Stimulated activated naive CD8-positive, alpha-beta T cell treated with anti-CD3 and anti-CD28 coated beads, Interleukin-15, Interleukin-2, amounts not matched to agents 100 ng/mL and 50 ng/mL, for 24 hours (primary cell): Measurements from ENCODE around the gene CHD9NB.
"Not testable (repeated sequence)": the region's sequence is repeated elsewhere in the genome, so short reads cannot be mapped to it uniquely, and the experiment has no call there.

Source experiments
- H3K27ac Mint-ChIP-seq: one replicate; pipeline ENCODE4 v1.8.0; 2021; ENCODE audit warnings: mild to moderate bottlenecking, mixed read lengths
- H3K27me3 Mint-ChIP-seq: one replicate; pipeline ENCODE4 v1.8.0; 2021; ENCODE audit warnings: mixed read lengths
- H3K36me3 Mint-ChIP-seq: one replicate; pipeline ENCODE4 v1.8.0; 2021; ENCODE audit warnings: low read depth, mixed read lengths
- H3K4me1 Mint-ChIP-seq: one replicate; pipeline ENCODE4 v1.8.0; 2021; ENCODE audit warnings: low read depth, mixed read lengths
- H3K4me3 Mint-ChIP-seq: one replicate; pipeline ENCODE4 v1.8.0; 2021; ENCODE audit warnings: mild to moderate bottlenecking, mixed read lengths
- H3K9me3 Mint-ChIP-seq: one replicate; pipeline ENCODE4 v1.8.0; 2021; ENCODE audit warnings: mixed read lengths

The CHD9NB gene

DNA sequence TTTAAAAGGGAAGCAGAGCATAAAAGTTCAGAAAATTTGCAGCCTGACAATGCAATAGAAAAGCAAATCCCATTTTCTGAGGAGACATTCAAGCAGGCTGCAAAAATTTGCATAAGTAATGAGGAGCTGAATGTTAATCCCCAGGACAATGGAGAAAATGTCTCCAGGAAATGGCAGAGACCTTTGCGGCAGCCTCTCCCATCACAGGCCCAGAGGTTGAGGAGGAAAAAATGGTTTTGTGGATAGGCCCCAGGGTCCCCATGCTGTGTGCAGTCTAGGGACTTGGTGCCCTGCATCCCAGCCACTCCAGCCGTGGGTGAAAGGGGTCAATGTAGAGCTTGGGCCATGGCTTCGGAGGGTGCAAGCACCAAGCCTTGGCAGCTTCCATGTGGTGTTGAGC, 21.6 kb upstream of the CHD9NB start:
- not testable (repeated sequence) for H3K27ac Mint-ChIP-seq, H3K4me3 Mint-ChIP-seq, H3K9me3 Mint-ChIP-seq, H3K27me3 Mint-ChIP-seq
- H3K36me3 Mint-ChIP-seq, result peaks cover 45% of the 10 kb centered on the region
- peaks cover 38% of the 10 kb centered on the region for H3K4me1 Mint-ChIP-seq

GRCh38 chr16:53073022-53073421, 20.3 kb upstream of the CHD9NB start:
- Mint-ChIP-seq H3K9me3 (peaks cover 4% of the 10 kb centered on the region), H3K4me3 (no peak overlapping the region), H3K36me3 (peaks cover 49% of the 10 kb centered on the region), H3K27ac (no peak overlapping the region), H3K4me1 (peaks cover 46% of the 10 kb centered on the region), H3K27me3 (no peaks in the 10 kb centered on the region)

GRCh38 chr16:53071748-53072301, 19.1 kb upstream of the CHD9NB start:
- Mint-ChIP-seq H3K27ac (no peak overlapping the region), H3K4me1 (peaks cover 53% of the 10 kb centered on the region), H3K27me3 (no peaks in the 10 kb centered on the region), H3K4me3 (no peak overlapping the region), H3K36me3 (peaks cover 47% of the 10 kb centered on the region), H3K9me3 (peaks cover 4% of the 10 kb centered on the region)

DNA sequence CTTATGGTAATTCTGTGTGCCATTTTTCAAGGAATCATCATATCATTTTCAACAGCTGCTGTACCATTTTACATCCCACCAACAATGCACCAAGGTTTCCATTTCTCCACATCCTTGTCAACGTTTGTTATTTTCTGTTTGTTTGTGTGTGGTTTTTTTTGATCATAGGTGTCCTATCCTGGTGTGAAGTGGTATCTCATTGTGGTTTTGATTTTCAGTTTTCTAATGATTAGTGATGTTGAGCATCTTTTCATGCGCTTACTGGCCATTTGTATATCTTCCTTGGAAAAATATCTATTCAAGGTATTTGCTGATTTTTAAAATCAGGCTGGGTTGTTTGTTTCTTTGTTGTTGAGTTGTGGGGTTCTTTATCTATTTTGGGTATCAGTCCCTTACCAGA, 17.1 kb upstream of the CHD9NB start:
- Mint-ChIP-seq H3K27ac (no peak overlapping the region), H3K27me3 (no peaks in the 10 kb centered on the region), H3K4me3 (no peak overlapping the region), H3K9me3 (peaks cover 4% of the 10 kb centered on the region), H3K4me1 (peaks cover 70% of the 10 kb centered on the region), H3K36me3 (peaks cover 36% of the 10 kb centered on the region)

DNA sequence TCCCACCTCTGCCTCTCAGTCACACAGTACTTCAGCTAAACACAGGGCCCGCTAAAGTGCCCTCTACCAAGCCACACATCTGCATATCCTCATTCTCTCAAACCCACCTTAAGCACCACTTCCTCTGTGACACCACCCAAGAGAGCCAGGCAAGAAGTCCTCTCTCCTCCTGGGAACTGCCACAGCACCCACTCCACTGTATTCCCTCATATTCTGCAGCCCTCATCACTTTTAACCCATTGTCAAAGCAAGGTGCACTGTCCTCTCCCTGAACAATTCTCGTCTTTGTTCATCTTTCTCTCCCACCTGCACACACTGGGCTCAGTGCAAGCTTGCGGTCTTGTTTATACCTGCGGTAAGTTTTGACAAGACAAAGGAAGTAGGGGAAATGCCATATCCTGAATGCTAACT, 15.7 kb upstream of the CHD9NB start:
- Mint-ChIP-seq H3K27ac (peak overlapping the region; percentile 9), H3K27me3 (no peaks in the 10 kb centered on the region), H3K4me3 (peak overlapping the region; percentile 29), H3K9me3 (peaks cover 4% of the 10 kb centered on the region), H3K4me1 (peaks cover 81% of the 10 kb centered on the region), H3K36me3 (peaks cover 27% of the 10 kb centered on the region)

GRCh38 chr16:53067675-53068074, 15.0 kb upstream of the CHD9NB start:
- Mint-ChIP-seq H3K4me3 (no peak overlapping the region), H3K27ac (no peak overlapping the region)

GRCh38 chr16:53065461-53066061, 12.9 kb upstream of the CHD9NB start:
- Mint-ChIP-seq H3K4me3 (no peak overlapping the region), H3K9me3 (no peaks in the 10 kb centered on the region), H3K4me1 (peaks cover 79% of the 10 kb centered on the region), H3K36me3 (peaks cover 17% of the 10 kb centered on the region), H3K27me3 (no peaks in the 10 kb centered on the region), H3K27ac (no peak overlapping the region)

More at GRCh38 chr16:53067675-53068074, 15.0 kb upstream of the CHD9NB start:
- Mint-ChIP-seq H3K36me3 (peaks cover 22% of the 10 kb centered on the region), H3K4me1 (peaks cover 76% of the 10 kb centered on the region), H3K9me3 (no peaks in the 10 kb centered on the region), H3K27me3 (no peaks in the 10 kb centered on the region)

GRCh38 chr16:53064081-53064578, 11.4 kb upstream of the CHD9NB start:
- Mint-ChIP-seq H3K9me3 (no peaks in the 10 kb centered on the region), H3K4me3 (no peak overlapping the region), H3K27ac (no peak overlapping the region), H3K36me3 (peaks cover 5% of the 10 kb centered on the region), H3K4me1 (peaks cover 68% of the 10 kb centered on the region), H3K27me3 (no peaks in the 10 kb centered on the region)

DNA sequence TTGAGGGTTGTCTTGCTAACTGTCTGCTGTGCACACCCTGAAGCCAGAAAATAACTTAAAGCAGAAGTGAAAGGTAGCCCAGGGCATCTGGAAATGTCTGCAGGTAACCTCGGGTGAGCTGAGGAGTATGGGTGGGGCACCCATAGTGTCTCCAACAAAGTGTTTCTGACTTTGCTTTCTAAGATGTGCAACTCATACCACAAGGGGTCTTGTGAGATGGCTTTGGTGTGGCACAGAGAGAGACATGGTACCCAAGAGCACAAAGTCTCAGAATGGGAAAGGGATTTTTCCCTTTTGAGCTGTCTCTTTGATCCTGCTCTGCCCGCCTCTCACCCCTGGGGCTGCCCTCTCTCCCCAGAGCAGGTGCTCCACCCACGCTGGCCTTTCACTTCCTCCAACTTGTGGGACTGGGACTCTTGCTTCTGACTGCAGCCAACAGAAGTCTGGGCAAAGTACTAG, 9.0 kb upstream of the CHD9NB start:
- H3K27me3 Mint-ChIP-seq, result no peaks in the 10 kb centered on the region
- H3K4me1 Mint-ChIP-seq, result peaks cover 66% of the 10 kb centered on the region
- peaks cover 4% of the 10 kb centered on the region for H3K36me3 Mint-ChIP-seq
- H3K4me3 Mint-ChIP-seq, result peak overlapping the region; percentile 41
- no peaks in the 10 kb centered on the region for H3K9me3 Mint-ChIP-seq
- peak overlapping the region; percentile 31 for H3K27ac Mint-ChIP-seq

DNA sequence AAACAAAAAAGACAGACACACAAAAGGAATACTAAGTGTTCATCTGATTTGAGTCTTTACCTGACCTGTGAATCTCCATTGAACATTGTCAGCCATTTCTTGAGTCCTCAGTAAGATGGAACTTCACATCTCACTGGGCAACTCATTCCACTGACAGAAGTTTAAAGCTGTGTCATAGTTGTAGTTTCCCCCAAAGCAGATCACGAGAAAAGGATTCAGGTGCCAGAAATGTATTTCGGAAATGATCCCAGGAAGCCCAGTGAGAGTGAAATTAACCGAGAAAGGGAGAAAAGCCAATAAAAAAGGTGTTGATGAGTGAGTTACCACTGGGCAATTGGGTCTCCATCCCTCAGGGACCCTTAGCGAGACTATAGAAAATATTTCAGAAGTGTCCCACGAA, 8.6 kb upstream of the CHD9NB start:
- no peaks in the 10 kb centered on the region for H3K27me3 Mint-ChIP-seq
- peak overlapping the region; percentile 41 for H3K4me3 Mint-ChIP-seq
- peaks cover 68% of the 10 kb centered on the region for H3K4me1 Mint-ChIP-seq
- peak overlapping the region; percentile 71 for H3K27ac Mint-ChIP-seq
- H3K36me3 Mint-ChIP-seq, result peaks cover 4% of the 10 kb centered on the region
- H3K9me3 Mint-ChIP-seq, result no peaks in the 10 kb centered on the region

DNA sequence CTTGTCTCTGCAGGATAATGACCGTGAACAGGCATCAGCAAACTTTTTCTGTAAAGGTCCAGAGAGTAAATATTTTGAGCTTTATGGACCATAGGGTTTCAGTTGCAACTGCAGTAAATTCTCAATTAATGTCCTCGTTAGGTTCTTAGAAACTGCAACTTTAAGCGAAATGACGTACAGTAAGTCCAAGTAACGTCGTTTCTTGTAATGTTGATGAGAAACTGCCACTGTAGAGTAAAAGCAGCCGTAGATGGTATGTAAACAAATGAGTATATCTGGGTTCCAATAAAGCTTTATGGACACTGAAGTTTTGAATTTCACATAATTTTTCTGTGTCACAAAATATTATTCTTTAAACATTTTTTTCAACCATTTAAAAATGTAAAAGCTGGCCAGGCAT, 7.0 kb upstream of the CHD9NB start:
- Mint-ChIP-seq H3K4me3 (no peak overlapping the region), H3K27me3 (no peaks in the 10 kb centered on the region), H3K27ac (no peak overlapping the region), H3K36me3 (peaks cover 4% of the 10 kb centered on the region), H3K9me3 (no peaks in the 10 kb centered on the region), H3K4me1 (peaks cover 63% of the 10 kb centered on the region)

GRCh38 chr16:53058882-53059281, 6.2 kb upstream of the CHD9NB start:
- no peaks in the 10 kb centered on the region for H3K9me3 Mint-ChIP-seq
- peaks cover 60% of the 10 kb centered on the region for H3K4me1 Mint-ChIP-seq
- H3K27me3 Mint-ChIP-seq, result no peaks in the 10 kb centered on the region
- H3K27ac Mint-ChIP-seq, result peak overlapping the region; percentile 75
- H3K36me3 Mint-ChIP-seq, result peaks cover 4% of the 10 kb centered on the region
- H3K4me3 Mint-ChIP-seq, result no peak overlapping the region

GRCh38 chr16:53058441-53058840, 5.7 kb upstream of the CHD9NB start:
- peak overlapping the region; percentile 75 for H3K27ac Mint-ChIP-seq
- no peaks in the 10 kb centered on the region for H3K27me3 Mint-ChIP-seq
- peaks cover 58% of the 10 kb centered on the region for H3K4me1 Mint-ChIP-seq
- H3K4me3 Mint-ChIP-seq, result no peak overlapping the region
- peaks cover 4% of the 10 kb centered on the region for H3K36me3 Mint-ChIP-seq
- no peaks in the 10 kb centered on the region for H3K9me3 Mint-ChIP-seq

- H3K4me3 Mint-ChIP-seq, result no peak overlapping the region
- H3K27ac Mint-ChIP-seq, result peak overlapping the region; percentile 29
- no peaks in the 10 kb centered on the region for H3K9me3 Mint-ChIP-seq
- H3K36me3 Mint-ChIP-seq, result peaks cover 4% of the 10 kb centered on the region
- H3K4me1 Mint-ChIP-seq, result peaks cover 58% of the 10 kb centered on the region
- H3K27me3 Mint-ChIP-seq, result peaks cover 4% of the 10 kb centered on the region
Observed at GRCh38 chr16:53057658-53058057, 5.0 kb upstream of the CHD9NB start.

- Mint-ChIP-seq H3K27me3 (peaks cover 4% of the 10 kb centered on the region), H3K4me1 (peaks cover 48% of the 10 kb centered on the region), H3K9me3 (no peaks in the 10 kb centered on the region), H3K36me3 (peaks cover 4% of the 10 kb centered on the region), H3K4me3 (peak overlapping the region; percentile 92), H3K27ac (no peak overlapping the region)
Observed at GRCh38 chr16:53056392-53056881, 3.7 kb upstream of the CHD9NB start.
